HG02571 (cell line): ENCODE data around the gene PRAC2.
"Not testable (repeated sequence)": the region's sequence is repeated elsewhere in the genome, so short reads cannot be mapped to it uniquely, and the experiment has no call there.

ENCODE experiments used
- ATAC-seq: cut with Tn5 transposase; IDR thresholded peaks from one replicate; pipeline ENCODE4 v1.9.1; 2021; ENCODE audit warnings: mild to moderate bottlenecking, moderate library complexity; ENCODE audit not compliant: unreplicated experiment

Gene PRAC2

DNA sequence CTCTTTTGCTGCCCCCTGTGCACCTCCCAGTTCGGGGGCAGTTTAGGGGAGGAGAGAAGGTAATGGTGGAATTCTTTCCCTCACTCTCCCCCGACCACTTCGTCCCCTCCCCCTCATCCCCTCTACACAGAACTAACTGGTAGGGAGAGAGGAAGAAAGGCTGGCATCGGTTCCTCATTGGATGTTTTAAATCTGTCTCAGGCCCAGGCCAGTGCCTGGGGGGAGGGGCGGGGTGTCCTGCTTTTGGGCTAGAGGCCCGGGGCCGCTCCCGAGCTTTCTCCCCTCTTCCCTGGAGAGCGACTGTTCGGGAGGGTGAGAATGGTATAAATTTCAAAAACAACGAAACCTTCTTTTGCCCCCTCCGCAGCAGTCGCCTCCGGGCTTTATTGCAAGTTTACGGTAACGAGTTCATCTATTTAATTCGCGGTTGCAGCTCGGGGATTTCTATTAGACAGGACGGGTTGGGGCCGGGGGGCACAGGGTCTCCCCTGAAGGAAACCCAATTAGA lies at the start of gene PRAC2:
Gene PRAC2 (plus strand): TSS at position 271 of the 508 bp plus-strand sequence. CDS start 1,226 bp downstream, outside the sequence.
- ATAC-seq, result no peak

DNA sequence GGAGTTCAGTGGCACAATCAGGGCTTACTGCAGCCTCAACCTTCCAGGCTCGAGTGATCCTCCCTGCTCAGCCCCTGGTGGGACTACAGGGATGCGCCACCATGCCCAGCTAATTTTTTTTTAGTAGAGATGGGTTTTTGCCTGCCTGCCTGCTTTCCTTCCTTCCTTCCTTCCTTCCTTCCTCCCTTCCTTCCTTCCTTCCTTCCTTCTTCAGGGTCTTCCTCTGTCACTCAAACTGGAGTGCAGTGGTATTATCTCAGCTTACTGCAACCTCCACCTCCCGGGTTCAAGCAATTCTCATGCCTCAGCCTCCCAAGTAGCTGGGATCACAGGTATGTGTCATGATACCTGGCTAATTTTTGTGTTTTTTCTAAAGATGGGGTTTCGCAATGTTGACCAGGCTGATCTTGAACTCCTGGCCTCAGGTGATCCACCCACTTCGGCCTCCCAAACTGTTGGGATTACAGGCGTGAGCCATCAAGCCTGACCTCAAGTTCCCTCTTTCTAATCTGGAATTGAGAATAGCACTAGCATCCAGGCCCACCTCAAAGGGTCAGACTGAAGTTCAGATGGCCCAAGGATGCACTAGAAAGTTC lies 45.9 kb upstream of the PRAC2 start:
- no peak for ATAC-seq

DNA sequence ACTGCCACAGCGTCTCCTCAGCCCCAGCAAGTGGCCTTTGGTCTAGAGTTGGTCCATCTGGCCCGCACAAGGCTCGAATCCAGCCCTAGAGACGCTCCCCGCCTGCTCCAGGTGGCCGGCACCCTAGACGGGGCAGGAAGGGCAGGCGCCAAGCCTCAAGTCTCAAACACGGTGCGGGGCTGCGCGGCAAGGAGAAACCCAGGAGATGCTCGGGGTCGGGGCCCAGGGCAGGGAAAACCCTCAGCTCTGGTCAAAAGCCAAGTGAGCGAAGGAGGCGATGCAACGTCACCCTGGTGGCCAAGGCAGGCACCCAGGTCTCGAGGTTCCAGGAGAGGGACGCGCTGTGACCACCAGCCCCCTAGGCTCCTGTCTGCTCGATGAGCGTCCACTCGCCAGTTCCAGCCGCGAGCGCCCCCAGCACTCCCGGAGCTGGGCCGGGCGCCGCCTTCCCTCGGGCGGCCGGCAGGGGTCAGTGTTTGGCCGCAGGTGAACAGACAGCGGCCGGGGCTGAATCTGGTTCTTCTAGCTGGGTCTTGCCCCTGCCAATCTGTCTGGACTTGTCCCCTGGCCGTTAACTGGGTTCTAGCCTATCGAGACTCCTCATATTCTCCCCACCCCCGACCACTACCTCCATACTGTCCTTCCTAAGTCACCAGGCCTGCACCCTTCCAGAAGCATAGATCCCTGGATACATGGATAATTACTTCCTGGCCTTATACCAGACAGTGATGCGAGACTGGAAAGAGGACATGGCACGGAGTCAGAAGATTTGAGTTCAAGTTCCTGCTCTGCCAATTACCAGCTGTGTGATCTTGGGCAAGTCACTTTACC lies 44.6 kb upstream of the PRAC2 start:
- no peak for ATAC-seq

DNA sequence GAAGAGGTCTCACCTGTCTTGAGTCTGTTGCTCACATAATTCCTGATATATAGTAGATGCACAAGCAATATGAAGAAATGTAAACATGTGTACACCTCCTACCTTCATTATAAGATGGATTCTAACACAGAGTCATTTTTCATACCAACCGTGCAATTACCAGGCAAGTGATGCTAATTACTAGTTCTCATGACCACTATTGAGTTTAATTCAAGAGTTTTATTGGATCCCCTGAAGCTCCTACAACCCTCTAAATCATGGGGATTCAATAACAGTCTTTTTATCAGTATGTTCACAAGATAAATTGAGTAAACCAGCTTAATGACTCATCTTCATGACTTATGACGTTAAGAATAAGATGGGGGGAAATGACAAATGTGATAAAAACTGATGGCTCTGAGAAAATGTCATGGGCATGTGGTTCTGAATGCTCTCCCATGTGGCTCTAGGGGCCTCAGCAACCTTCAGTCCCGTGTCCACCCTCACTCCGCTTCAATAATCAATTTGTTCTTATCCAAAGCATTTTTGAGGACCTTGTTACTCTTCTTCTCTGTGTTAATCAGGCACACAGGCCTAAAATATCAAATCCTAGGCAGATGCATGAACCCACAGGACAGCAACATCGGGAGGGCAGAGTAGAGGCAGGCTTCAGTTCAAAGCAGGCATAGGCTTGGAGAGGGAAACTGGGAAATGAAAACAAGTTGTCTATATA lies 43.4 kb upstream of the PRAC2 start:
- ATAC-seq, result no peak

DNA sequence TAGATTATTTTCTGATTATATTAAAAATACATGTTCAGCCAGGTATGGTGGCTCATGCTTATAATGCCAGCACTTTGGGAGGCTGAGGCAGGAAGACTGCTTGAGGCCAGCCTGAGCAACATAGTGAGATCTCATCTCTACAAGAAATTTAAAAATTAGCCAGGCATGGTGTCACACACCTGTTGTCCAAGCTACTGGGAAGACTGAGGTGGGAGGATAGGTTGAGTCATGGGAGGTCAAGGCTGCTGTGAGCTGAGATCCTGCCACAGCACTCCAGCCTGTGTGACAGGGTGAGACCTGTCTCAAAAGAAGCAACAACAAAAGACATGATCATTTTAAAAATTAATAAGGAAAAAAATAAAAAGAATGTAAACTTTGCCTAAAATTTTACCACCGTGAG lies 41.4 kb upstream of the PRAC2 start:
- ATAC-seq, result no peak

DNA sequence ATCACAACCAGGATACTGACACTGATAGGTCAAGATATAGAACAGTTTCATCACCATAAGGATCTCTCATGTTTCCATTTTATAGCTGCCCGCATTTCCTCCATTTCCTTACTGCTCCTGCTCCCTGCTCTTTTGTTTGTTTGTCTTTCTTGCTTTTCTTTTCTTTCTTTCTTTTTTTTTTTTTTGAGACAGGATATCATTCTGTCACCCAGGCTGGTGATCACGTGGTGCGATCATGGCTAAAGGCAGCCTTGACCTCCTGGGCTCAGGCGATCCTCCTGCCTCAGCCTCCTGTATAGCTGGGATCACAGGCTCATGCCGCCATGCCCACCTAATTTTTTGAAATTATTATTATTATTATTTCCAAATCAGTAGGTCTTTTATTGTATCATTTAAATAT lies 32.3 kb upstream of the PRAC2 start:
- no peak for ATAC-seq

DNA sequence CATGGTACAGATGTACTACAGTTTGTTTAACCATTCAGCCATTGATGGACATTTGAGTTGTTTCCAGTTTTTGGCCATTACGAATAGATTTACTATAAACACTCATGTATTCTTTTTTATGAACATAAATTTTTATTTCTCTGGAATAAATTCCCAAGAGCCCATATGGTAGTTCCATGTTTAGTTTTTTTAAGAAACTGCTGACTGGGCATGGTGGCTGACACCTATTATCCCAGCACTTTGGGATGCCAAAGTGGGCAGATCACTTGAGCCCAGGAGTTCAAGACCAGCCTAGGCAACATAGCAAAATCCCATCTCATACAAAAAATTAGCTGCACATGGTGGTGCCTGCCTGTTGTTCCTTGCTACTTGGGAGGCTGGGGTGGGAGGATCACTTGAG lies 30.9 kb upstream of the PRAC2 start:
- ATAC-seq, result no peak

DNA sequence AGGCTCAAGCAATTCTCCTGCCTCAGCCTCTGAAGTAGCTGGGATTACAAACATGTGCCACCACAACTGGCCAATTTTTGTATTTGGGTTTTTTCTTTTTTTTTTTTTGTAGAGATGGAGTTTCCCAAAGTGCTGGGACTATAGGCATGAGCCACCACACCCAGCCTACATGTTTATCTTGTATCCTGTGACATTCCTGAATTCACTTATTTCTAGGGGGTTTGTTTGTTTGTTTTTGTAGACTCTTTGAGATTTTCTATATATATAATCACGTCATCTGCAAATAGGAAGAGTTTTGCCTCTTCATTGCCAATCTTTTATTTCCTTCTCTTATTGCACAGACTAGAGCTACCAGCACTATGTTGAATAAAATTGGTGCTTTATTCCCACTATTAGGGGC lies 29.8 kb upstream of the PRAC2 start:
- no peak for ATAC-seq

DNA sequence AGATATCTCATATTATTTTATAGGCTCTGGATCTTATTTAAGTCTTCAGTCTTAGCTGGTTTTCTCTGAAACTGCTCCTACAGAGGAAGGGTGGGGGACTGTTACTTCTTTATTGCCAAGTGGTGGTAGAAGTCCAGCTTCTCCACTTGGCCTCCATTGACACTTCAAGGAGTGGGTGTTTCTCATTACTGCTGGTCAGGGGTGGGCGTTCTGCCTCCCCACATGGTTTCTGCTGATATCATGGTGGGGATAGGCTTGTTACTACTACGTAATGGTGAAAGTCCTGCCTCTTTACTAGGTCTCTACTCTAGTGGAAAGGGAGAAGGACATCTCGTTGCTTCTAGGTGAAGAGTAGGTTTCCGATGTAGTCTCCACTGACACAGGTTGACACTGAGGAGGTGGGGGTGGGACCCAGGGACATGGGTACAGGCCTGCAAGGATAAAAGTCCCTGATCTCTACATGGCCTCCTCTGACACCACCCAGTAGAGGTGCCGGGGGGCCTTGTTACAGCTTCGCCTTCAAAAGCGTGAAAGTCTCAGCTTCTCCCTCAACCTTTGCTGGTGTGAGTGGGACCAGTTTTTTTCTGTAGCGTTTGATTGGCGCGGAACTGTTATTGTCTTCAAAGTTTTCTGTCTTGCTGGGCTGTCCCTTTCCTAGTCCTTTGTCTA lies 21.0 kb upstream of the PRAC2 start:
- no peak for ATAC-seq

DNA sequence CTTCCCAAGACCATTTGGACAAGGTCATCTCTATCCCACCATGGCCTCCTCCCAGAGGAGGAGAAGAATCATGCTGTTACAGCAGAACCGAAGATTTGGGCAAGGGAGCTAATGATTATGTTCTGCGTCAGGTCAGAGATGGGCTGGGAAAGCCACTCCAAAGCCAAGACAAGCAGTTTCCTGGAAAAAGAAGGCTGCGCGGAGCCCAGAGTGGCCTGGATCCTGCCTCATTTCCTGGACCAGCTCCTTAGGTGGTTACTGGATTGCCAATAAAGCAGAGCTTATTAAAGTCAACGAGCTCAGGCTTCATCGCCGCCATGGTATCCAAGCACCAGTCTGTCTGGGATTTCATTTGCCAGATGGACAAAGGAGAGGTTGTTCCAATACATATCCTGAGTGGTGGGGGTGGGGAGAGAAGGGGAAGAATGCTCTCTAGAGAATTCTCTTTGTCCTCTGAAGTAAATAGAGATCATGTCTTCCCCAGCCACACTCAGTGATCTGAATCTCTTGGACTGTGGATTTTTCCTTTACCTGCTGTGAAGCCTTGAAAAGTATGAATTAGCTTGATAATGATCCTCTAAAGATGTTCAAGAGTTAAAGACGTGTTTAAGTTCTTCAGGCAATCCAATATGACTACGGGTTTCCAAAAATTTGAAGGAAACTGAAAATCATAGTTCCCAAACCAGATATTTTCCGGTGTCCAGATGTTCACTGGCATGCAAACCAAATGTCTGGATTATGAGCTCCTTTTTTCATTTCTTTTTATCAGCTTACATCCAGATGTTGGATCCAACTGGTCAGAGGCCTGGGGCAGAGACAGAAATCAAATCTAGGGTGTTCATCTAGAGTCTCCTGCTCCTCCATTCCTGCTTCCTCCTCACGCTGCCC lies 18.4 kb upstream of the PRAC2 start:
- no peak for ATAC-seq

DNA sequence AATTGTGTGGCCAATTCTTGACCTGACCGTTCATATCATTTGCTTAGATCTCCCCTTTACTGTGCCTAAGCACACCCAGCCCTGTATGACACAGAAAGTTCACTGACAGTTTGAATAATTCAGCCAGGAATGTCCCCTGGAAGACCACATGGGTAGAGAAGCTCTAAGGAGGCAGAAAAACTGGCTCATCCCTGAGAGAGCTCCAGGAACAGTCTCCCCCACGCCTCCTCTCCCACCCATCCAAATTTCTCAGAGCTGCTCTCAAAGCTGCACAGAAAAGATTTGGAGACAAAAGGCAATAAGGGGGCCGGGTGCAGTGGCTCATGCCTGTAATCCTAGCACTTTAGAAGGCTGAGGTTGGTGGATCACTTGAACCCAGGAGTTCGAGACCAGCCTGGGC lies 11.9 kb upstream of the PRAC2 start:
- ATAC-seq, result no peak

DNA sequence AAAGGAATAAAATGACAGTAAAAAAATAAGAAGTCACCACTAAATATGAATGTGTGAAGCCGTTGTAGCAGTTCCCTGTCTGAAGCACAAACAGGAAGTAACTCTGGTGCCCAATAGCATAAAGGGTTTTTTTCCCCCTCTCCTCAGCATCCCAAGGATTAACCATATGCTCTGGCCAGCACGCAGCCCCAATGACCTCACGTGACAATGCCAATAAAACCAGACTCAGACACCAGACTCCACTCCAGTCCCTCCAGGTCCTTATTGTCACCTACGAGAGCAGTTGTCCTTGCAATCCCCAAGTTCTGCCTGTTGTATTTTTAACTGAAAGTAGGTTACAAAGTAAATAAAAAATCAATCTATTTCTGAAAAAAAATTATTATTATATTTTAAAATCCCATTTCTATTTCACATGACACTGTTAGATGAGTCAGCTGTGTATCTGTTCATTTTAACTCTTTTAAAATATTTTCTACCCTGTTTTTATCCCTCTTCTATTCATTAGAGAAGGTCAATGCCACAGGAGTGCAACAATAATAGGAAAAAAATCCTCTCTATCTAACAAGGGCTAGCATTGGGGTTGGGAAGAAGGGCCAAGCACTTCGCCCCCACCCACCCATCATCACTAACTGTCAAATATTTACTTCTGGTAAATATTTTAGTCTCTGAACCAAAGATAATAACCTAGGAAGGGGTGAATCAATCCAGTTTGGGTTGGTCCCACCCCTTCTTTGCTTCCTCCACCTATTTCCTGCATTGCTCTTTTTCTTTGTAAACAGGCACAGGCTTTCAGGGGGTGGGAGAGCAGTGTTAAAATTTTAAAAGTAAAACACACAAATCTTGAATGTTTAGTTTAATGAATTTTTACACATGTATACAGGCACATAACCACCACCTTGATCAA lies 7.2 kb upstream of the PRAC2 start:
- ATAC-seq, result no peak

DNA sequence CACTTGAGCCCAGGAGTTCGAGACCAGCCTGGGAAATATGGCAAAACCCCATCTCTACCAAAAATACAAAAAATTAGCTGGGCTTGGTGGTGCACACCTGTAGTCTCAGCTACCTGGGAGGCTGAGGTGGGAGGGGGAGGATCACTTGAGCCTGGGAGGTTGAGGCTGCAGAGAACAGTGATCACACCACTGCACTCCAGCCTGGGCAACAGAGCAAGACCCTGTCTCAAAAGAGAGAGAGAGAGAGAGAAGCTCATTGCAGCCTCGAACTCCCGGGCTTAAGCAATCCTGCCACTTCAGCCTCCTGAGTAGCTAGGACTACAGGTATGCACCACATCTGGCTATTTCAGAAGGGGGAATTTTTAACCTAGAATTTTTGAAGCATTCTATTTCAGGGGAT lies 6.4 kb upstream of the PRAC2 start:
- not testable (repeated sequence) for ATAC-seq

DNA sequence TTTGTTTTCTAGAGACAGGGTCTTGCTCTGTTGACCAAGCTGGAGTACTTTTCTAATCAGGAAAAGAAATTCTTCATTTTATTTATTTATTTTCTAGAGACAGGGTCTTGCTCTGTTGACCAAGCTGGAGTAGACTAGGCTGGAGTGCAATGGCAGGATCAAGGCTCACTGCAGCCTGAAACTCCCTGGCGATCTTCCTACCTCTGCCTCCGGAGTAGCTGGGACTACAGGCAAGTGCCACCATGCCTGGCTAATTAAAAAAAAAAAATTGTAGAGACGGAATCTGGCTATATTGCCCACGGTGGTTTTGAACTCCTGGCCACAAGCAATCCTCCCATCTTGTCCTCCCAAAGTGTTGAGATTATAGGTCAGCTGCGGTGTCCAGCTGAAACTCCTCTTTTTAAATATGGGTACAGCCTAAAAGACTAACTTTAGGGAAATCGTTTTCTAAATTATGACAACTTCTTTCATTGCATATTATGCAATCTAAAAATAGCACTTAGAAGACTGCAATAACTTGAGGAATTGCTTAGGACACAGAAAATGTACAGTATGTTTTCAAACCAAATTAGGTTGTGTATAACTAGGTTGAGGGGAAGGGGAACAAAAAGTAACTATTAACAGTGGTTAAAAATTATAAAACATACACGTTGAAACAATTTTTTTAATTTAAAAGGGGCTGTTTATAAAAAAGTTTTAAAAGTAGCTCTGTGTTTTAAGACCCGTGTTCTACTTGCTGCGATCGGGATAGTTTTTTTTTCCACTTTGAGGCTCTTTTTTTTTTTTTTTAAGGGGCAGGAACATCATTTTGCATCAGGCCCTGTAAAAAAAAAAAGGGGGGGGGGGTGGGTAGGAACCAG lies 5.4 kb upstream of the PRAC2 start:
- ATAC-seq, result no peak

DNA sequence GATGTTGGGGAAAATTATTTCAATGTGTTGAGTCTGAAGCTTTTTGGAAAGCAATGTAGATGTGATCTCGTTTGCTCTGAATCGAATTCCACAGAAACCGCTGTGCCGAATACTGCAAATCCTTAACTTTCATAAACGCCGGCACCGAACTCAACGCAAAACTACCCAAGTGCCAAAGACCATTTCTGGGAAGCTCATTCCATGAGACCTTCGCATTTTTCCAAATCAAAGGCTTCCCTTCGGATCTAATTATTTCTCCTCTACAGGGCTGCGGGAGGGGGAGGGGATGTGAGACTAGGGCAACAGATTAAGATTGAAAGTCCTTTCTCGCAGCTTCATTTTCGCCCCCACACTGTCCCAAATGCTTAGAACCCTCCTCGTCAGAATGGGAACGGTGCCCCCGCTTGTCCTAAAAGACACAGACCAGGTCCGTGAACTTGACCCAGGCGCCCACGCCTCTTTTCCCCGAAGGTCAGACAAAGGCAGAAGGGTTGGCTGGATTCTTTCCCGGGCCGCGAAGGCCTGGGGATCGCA lies 4.7 kb upstream of the PRAC2 start:
- no peak for ATAC-seq

DNA sequence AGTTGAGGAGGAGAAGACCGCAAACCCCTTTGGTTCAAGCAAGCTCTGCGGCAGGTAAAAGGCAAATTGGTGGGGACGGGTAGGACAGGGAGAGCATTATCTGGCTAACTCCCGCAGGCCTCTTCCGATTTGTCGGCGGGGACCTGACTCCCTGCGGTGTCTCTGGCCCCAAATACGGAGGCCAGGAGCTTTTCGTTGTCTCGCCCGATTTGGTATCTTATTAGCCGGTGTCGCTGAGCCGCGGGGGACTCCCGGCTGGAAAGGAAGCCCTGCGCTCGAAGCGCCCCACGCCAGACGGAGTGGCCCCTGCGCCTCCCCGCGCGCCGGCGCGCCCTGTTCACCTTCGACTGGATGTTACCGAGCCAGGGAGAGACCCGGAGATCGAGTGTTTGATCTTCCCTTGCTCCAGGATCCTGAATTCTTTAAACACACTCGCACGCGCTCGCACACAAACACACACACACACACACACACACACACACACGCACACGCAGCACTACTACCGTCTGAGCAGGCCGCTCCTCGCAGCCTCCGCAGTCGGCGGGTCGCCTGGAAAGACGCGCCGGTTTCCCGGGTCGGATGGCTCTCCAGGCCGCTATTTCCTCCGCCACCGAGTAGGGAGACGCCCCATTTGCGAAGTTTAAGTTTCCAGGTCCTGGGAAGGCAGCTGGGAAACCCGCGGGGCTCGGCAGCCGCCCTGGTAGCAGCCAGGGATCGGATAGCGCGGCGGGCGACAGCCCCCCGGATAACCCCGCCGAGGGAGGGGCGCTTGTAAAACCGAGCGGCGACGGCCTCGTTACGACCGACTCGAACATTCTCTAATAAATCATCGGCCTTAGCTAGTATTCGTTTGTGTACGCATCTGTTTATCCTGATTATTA lies 4.0 kb upstream of the PRAC2 start:
- ATAC-seq, result no peak

DNA sequence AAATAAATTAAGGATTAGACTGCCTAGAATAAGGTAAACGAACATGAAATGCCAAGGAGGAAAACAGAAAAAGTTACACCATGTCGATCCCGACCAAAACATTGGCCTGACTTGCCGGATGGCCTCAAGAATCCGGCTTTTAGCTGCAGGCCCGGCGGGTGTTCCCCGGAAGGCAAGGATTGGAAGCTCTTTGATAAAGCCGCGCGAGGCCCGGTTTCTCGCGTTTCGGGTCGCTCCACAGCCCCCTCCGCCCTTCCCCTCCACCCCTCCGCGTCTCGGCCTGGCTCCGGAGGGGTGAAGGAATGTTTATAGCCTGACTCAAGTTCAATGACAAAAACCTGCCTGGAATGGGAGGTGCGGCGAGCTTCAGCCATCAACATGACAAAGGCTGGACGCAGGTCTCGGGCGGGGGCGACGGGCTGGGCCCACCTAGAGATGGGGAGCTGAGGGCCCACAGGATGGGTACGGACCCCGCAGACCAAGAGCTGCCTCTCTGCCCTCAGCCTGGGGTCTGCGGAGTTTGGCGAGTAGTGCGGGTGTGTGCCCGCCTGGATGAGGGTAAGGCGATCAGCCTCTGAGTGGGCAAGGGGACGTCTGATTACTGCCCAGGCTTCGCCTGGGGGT lies 3.2 kb upstream of the PRAC2 start:
- no peak for ATAC-seq
